Hepatocyte (in vitro differentiated cells): Measurements from ENCODE around the gene AGAP1. TPM values are rescaled to one million over a fixed set of nuclear protein-coding genes. Genes with fewer than 3 reads are reported as not detected.

ENCODE experiments used
- DNase-seq: peaks from one replicate; pipeline ENCODE4 v3.0.0-alpha.2; 2016; ENCODE audit warnings: low spot score
- H2AFZ ChIP-seq: fragments of 200-600 bp; sonication (generic); 2 replicates; pipeline ENCODE4 v1.6.0; 2016; ENCODE audit warnings: antibody characterized with exemption, mild to moderate bottlenecking
- H3K27ac ChIP-seq: fragments of 200-600 bp; sonication (generic); 2 replicates; pipeline ENCODE4 v1.5.1; 2016; ENCODE audit warnings: mild to moderate bottlenecking
- H3K27me3 ChIP-seq: fragments of 200-600 bp; sonication (generic); 2 replicates; pipeline ENCODE4 v1.6.1; 2016
- H3K36me3 ChIP-seq: fragments of 200-600 bp; sonication (generic); replicated peaks from 2 replicates; pipeline ENCODE4 v1.5.1; 2016; ENCODE audit warnings: low read depth; ENCODE audit not compliant: insufficient read depth
- H3K4me1 ChIP-seq: fragments of 200-600 bp; sonication (generic); 2 replicates; pipeline ENCODE4 v1.5.1; 2016; ENCODE audit warnings: mild to moderate bottlenecking, moderate library complexity; ENCODE audit not compliant: insufficient read depth
- H3K4me2 ChIP-seq: fragments of 200-600 bp; sonication (generic); 2 replicates; pipeline ENCODE4 v1.6.0; 2016
- H3K4me3 ChIP-seq: fragments of 200-600 bp; sonication (generic); 2 replicates; pipeline ENCODE4 v1.5.1; 2016; ENCODE audit warnings: mild to moderate bottlenecking
- H3K79me2 ChIP-seq: fragments of 200-600 bp; sonication (generic); 2 replicates; pipeline ENCODE4 v1.6.0; 2017; ENCODE audit warnings: mild to moderate bottlenecking
- H3K9me2 ChIP-seq: fragments of 200-600 bp; sonication (generic); replicated peaks from 2 replicates; pipeline ENCODE4 v1.6.0; 2017; ENCODE audit warnings: mild to moderate bottlenecking; ENCODE audit not compliant: insufficient read depth
- H3K9me3 ChIP-seq: fragments of 200-600 bp; sonication (generic); 2 replicates; pipeline ENCODE4 v1.5.1; 2016; ENCODE audit warnings: low read depth, mild to moderate bottlenecking
- H4K20me1 ChIP-seq: fragments of 200-600 bp; sonication (generic); 2 replicates; pipeline ENCODE4 v1.6.0; 2016; ENCODE audit warnings: mild to moderate bottlenecking; ENCODE audit not compliant: insufficient read depth, poor library complexity, severe bottlenecking
- CTCF ChIP-seq: fragments of 200-600 bp; sonication (generic); IDR thresholded peaks from 2 replicates; pipeline ENCODE4 v1.5.1; 2016; ENCODE audit warnings: antibody characterized with exemption, mild to moderate bottlenecking; ENCODE audit not compliant: poor library complexity
- EZH2 ChIP-seq: fragments of 200-600 bp; sonication (generic); IDR thresholded peaks from 2 replicates; pipeline ENCODE4 v1.6.1; 2016; ENCODE audit warnings: antibody characterized with exemption, mild to moderate bottlenecking, borderline replicate concordance
- EZH2phosphoT487 ChIP-seq: fragments of 200-600 bp; sonication (generic); IDR thresholded peaks from one replicate; pipeline ENCODE4 v1.6.1; 2018; ENCODE audit warnings: antibody characterized with exemption, mild to moderate bottlenecking, low read depth, moderate library complexity; ENCODE audit not compliant: unreplicated experiment, severe bottlenecking
- WGBS: methylation state at CpG from one replicate; pipeline ENCODE4 v1.1.6; 2016; ENCODE audit warnings: low lambda C conversion rate; ENCODE audit errors: missing lambda C conversion rate; 5-methylcytosine and 5-hydroxymethylcytosine counted together
- polyA plus RNA-seq: library from polyadenylated mRNA; unstranded; fragments of >200 nt; fragmentation: Nextera tagmentation; extraction: Ambion mirVana; gene quantifications from 2 replicates; pipeline ENCODE4 v1.2.1, GENCODE V29; 2016
- total RNA-seq: library from RNA; depleted of rRNA; stranded (reverse); fragments of >200 nt; gene quantifications from 2 replicates; pipeline ENCODE4 v1.2.3, GENCODE V29; 2014

Gene AGAP1
- total and polyA plus RNA-seq, 2 experiments from 2014 or later: 12.1 to 20.0 TPM

- TF ChIP-seq EZH2: no peak
- TF ChIP-seq CTCF: no peak
- no peak for TF ChIP-seq EZH2phosphoT487
- Histone ChIP-seq H3K4me1 (no peaks in the 10 kb centered on the region), H3K4me2 (no peak overlapping the region), H3K27me3 (no peaks in the 10 kb centered on the region), H3K9me2 (no peaks in the 10 kb centered on the region), H2AFZ (no peak overlapping the region), H3K4me3 (no peak overlapping the region), H4K20me1 (no peaks in the 10 kb centered on the region), H3K27ac (no peak overlapping the region), H3K79me2 (no peaks in the 10 kb centered on the region), H3K9me3 (no peaks in the 10 kb centered on the region), H3K36me3 (no peaks in the 10 kb centered on the region)
- WGBS: 96% methylated on average over 7 of the region's 7 CpGs
- DNase-seq: no peak
Measured at GRCh38 chr2:235848946-235849345, 355.1 kb downstream of the AGAP1 start.

GRCh38 chr2:235849489-235849888 is 355.6 kb downstream of the AGAP1 start:
- DNase-seq: no peak
- no peaks in the 10 kb centered on the region for H3K9me3 ChIP-seq
- H2AFZ ChIP-seq: no peak overlapping the region
- no peaks in the 10 kb centered on the region for H3K79me2 ChIP-seq
- TF ChIP-seq EZH2 (no peak), CTCF (no peak)
- H3K4me2 ChIP-seq: no peak overlapping the region
- no peaks in the 10 kb centered on the region for H3K4me1 ChIP-seq
- WGBS: 97% methylated on average over 10 of the region's 10 CpGs
- no peaks in the 10 kb centered on the region for H3K27me3 ChIP-seq
- H4K20me1 ChIP-seq: no peaks in the 10 kb centered on the region
- H3K9me2 ChIP-seq: no peaks in the 10 kb centered on the region
- H3K27ac ChIP-seq: no peak overlapping the region
- no peak overlapping the region for H3K4me3 ChIP-seq
- no peaks in the 10 kb centered on the region for H3K36me3 ChIP-seq

- Histone ChIP-seq H4K20me1 (no peaks in the 10 kb centered on the region), H3K9me2 (no peaks in the 10 kb centered on the region), H3K9me3 (no peaks in the 10 kb centered on the region), H3K36me3 (no peaks in the 10 kb centered on the region), H3K79me2 (no peaks in the 10 kb centered on the region), H2AFZ (no peak overlapping the region), H3K4me3 (no peak overlapping the region), H3K4me2 (no peak overlapping the region), H3K27ac (no peak overlapping the region), H3K4me1 (no peaks in the 10 kb centered on the region), H3K27me3 (no peaks in the 10 kb centered on the region)
- 85% methylated on average over 5 of the region's 5 CpGs for WGBS
- no peak for DNase-seq
- TF ChIP-seq EZH2 (no peak), EZH2phosphoT487 (no peak), CTCF (no peak)
Measured at GRCh38 chr2:235850289-235850688, 356.4 kb downstream of the AGAP1 start.

- Histone ChIP-seq H3K9me2 (no peaks in the 10 kb centered on the region), H3K27me3 (no peaks in the 10 kb centered on the region), H4K20me1 (no peaks in the 10 kb centered on the region), H3K4me3 (no peak overlapping the region), H3K27ac (no peak overlapping the region), H3K4me1 (no peaks in the 10 kb centered on the region), H3K4me2 (no peak overlapping the region), H3K79me2 (no peaks in the 10 kb centered on the region), H2AFZ (no peak overlapping the region), H3K36me3 (no peaks in the 10 kb centered on the region), H3K9me3 (no peaks in the 10 kb centered on the region)
- TF ChIP-seq EZH2 (no peak), CTCF (no peak), EZH2phosphoT487 (no peak)
- DNase-seq: no peak
- WGBS: 98% methylated on average over 13 of the region's 13 CpGs
Measured at GRCh38 chr2:235850771-235851551, 357.1 kb downstream of the AGAP1 start.
